Natural killer cell treated with Interleukin-12 subunit alpha and Interleukin-12 subunit beta and Interleukin-15 and Interleukin-18, amount 100 ng/mL, for 72 hours (primary cell): Measurements from ENCODE around the gene CYP8B1. TPM values are rescaled to one million over a fixed set of nuclear protein-coding genes. Genes with fewer than 3 reads are reported as not detected.

ENCODE experiments used
- ATAC-seq, 2 donors: fragments of 150-1000 bp; cut with Tn5 transposase in 1 of 2; sonication (Bioruptor Pico), chemical (Tn5 transposase) in 1 of 2; 2 replicates each; pipeline ENCODE4 v1.10.0; 2021
- DNase-seq: peaks from one replicate; pipeline ENCODE4 v3.0.0; 2022; ENCODE audit warnings: low spot score
- H3K27ac Mint-ChIP-seq, 2 donors: 1 replicate in 1 of 2; 2 replicates in 1 of 2; pipeline ENCODE4 v1.8.0; 2022; ENCODE audit warnings: mixed read lengths in 2 of 2, mild to moderate bottlenecking in 1 of 2, moderate library complexity in 1 of 2
- H3K27me3 Mint-ChIP-seq, 2 donors: 1 replicate in 1 of 2; 2 replicates in 1 of 2; pipeline ENCODE4 v1.8.0; 2022; ENCODE audit warnings: mixed read lengths in 2 of 2
- H3K36me3 Mint-ChIP-seq: one replicate; pipeline ENCODE4 v1.8.0; 2022; ENCODE audit warnings: mixed read lengths
- H3K4me1 Mint-ChIP-seq, 2 donors: 1 replicate in 1 of 2; 2 replicates in 1 of 2; pipeline ENCODE4 v1.8.0; 2022; ENCODE audit warnings: low read depth in 2 of 2, mixed read lengths in 2 of 2, mild to moderate bottlenecking in 1 of 2
- H3K4me3 Mint-ChIP-seq: one replicate; pipeline ENCODE4 v1.8.0; 2022; ENCODE audit warnings: mixed read lengths
- H3K9me3 Mint-ChIP-seq: 2 replicates; pipeline ENCODE4 v1.8.0; 2022; ENCODE audit warnings: mixed read lengths
- total RNA-seq, 2 donors: library from RNA; stranded (reverse); gene quantifications; one replicate each; pipeline ENCODE4 v1.2.3, GENCODE V29; 2022

CYP8B1 gene
- total RNA-seq, 2 donors from 2014 or later: 0.14 TPM; not detected in 1

DNA sequence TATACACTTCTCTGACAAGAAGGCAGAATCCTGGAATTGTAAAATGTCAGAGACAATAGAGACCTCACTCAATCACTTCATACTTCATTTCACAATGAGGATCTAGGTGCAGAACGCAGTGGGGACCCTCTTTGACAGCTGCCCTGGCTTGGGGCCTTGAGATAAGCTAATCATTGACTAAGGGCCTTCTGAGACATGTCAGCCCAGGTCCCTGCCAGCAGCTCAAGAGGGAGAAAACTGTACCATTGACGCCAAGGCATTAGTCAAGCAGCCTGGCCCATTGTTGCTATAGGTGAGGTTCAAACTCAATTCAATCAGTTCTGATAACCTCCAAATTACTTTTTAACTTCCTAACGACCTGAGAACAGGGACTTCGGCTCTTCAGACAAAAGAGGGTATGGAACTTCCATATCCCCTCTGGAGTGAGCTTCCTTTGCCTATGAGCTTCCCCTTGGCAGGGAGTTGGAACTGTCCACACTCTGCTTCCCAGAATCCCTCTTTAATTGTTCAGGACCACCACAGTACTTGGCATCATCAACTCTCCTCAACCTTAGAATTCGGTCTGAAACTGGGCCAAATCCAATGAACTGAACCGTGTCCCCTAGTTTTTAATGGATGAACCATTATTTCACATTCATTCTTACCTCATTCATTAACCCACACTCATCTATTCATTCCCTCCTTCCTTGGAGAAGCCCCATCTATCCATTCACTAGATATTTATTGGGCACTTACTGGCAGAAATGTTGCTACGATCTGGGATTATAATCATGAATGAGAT, 1.5 kb upstream of the CYP8B1 start:
- H3K27me3 Mint-ChIP-seq: no peaks in the 10 kb centered on the region

GRCh38 chr3:42876401-42876800, 722 bp upstream of the CYP8B1 start:
- no peaks in the 10 kb centered on the region for H3K9me3 Mint-ChIP-seq
- peaks cover 5 to 7% of the 10 kb centered on the region in 2 donors for H3K4me1 Mint-ChIP-seq
- no peak overlapping the region for H3K27ac Mint-ChIP-seq
- no peaks in the 10 kb centered on the region for H3K36me3 Mint-ChIP-seq
- no peak for DNase-seq
- no peaks in the 10 kb centered on the region for H3K27me3 Mint-ChIP-seq
- ATAC-seq: no peak
- no peak overlapping the region for H3K4me3 Mint-ChIP-seq

More for the DNA sequence above, 1.5 kb upstream of the CYP8B1 start:
- ATAC-seq: no peak
- DNase-seq: no peak
- peaks cover 9 to 12% of the 10 kb centered on the region in 2 donors for H3K4me1 Mint-ChIP-seq
- no peaks in the 10 kb centered on the region for H3K36me3 Mint-ChIP-seq
- no peaks in the 10 kb centered on the region for H3K9me3 Mint-ChIP-seq
- no peak overlapping the region for H3K27ac Mint-ChIP-seq
- H3K4me3 Mint-ChIP-seq: no peak overlapping the region

DNA sequence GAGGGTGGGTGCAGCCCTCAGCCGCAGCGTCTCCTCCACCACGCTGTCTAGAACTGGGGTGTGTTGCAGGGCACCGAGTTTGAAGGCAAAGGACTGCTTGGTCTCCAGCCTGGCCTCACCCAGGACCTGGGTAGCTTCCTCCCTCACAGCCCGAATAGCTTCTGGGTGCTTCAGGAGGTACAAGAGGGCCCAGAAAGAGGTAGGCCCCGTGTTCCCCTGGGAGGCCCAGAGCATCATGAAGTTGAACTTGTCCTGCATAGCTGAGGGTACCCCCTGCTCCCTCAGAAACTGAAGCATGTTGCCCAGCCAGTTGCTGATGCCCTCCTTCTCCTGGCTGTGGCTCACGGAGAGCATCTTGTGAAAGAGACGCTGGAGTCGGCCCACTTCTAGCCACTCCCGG, 930 bp downstream of the CYP8B1 start:
- no peaks in the 10 kb centered on the region for H3K27me3 Mint-ChIP-seq
- no peak overlapping the region for H3K4me3 Mint-ChIP-seq
- no peak for DNase-seq
- ATAC-seq: peak in 1 of 2 donors; percentile 46
- H3K27ac Mint-ChIP-seq: no peak overlapping the region
- no peaks in the 10 kb centered on the region for H3K9me3 Mint-ChIP-seq
- no peaks in the 10 kb centered on the region for H3K36me3 Mint-ChIP-seq
- no peaks in the 10 kb centered on the region for H3K4me1 Mint-ChIP-seq

DNA sequence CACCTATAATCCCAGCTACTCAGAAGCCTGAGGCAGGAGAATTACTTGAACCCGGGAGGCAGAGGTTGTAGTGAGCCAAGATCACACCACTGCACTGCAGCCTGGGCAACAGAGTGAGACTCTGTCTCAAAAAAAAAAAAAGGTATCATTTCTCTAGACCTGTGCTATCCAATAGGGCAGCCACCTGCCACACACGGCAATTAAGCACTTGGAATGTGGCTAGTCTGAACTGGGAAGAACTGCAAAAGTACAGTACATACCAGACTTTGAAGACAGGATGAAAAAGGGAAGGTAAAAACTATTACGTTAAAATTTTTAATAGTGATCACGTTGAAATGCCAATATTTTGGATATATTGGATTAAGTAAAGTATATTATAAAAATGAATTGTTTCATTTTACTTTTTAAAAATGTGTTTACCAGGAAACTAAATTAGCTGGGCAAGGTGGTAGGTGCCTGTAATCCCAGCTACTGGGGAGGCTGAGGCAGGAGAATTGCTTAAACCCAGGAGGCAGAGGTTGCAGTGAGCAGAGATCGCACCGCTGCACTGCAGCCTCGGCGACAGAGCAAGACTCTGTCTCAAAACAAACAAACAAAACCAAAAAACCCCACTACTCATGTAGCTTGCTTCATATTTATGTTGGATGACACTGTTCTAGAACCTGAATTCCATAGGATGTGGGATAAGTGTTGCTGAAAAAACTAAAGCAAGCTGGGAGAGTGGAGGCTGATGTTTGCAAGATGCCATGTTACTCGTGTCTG, 2.3 kb downstream of the CYP8B1 start:
- Mint-ChIP-seq H3K4me3 (no peak overlapping the region), H3K27ac (no peak overlapping the region), H3K27me3 (no peaks in the 10 kb centered on the region), H3K9me3 (no peaks in the 10 kb centered on the region), H3K36me3 (no peaks in the 10 kb centered on the region), H3K4me1 (no peaks in the 10 kb centered on the region)
- DNase-seq: no peak
- ATAC-seq: no peak

DNA sequence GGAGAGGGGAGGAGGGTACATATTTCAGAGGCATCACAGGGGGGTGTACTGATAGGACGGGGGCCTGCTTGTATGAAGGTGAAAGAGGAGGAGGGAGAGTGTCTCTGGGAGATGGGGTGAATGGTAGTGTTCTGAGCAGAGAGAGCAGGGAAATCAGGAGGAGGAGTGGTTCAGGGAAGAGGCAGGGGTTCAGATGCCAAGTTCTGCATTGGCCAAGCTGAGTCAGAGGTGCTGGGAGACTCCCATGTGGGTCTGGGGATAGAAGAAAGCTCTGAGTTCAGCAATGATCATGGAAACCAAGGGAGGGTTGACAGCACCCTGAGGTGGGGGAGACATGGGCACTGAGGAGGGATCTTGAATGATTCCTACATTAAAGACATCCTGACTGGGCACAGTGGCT, 3.0 kb downstream of the CYP8B1 start:
- H3K27me3 Mint-ChIP-seq: no peaks in the 10 kb centered on the region
- H3K9me3 Mint-ChIP-seq: no peaks in the 10 kb centered on the region
- H3K4me3 Mint-ChIP-seq: no peak overlapping the region
- no peaks in the 10 kb centered on the region for H3K36me3 Mint-ChIP-seq
- H3K4me1 Mint-ChIP-seq: no peaks in the 10 kb centered on the region
- ATAC-seq (no peak), DNase-seq (no peak)
- no peak overlapping the region for H3K27ac Mint-ChIP-seq

DNA sequence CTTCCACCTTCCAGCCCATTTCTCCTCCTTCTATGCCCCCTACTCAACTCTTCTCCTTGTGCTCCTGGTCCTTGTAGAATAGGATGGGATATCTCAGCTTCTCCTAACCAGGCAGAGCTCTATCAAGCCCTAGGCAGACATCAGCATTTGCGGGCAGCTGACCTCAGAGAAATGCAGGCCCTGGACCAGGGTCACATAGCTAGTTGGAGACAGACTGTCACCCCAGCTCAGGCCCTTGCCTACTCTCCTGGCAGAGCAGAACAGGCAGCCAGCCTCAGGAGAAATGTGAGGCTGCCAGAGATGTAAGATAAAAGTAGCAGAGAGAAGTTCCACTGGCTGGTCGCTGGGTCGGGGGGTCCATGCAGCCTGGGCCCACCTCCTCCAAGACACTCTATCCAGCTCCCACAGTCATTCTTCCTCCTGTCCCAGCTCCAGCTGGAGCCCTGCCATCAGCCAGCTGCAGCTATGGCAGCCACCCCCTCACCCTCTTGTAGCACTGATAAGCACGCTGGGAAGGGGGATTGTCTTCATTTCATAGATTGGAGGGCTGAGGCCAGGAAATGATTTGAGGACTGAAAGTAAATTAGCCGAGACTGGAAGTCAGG, 4.0 kb downstream of the CYP8B1 start:
- H3K27me3 Mint-ChIP-seq: no peaks in the 10 kb centered on the region
- H3K27ac Mint-ChIP-seq: no peak overlapping the region
- H3K4me3 Mint-ChIP-seq: no peak overlapping the region
- no peaks in the 10 kb centered on the region for H3K36me3 Mint-ChIP-seq
- DNase-seq: no peak
- no peaks in the 10 kb centered on the region for H3K9me3 Mint-ChIP-seq
- no peaks in the 10 kb centered on the region for H3K4me1 Mint-ChIP-seq
- ATAC-seq: no peak

DNA sequence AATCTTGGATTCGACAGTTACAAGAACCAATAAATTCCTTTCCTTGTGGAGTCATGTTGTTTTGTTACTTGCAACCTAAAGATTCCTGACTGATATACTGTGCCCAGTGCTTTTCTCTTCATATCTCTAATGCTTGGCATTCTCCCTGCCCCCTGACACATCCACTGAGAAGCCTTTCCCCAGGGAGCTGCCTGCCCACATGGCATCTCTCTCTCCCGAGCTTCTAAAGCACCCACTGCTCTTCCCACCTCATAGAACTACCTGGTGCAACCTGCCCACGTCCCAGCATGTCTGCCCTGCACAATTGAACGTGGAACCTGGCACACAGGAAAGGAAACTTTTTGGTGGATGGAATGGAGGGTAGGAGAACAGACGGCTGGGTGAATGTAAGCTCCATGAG, 6.8 kb downstream of the CYP8B1 start:
- Mint-ChIP-seq H3K4me1 (no peaks in the 10 kb centered on the region), H3K4me3 (no peak overlapping the region), H3K9me3 (no peaks in the 10 kb centered on the region), H3K27ac (no peak overlapping the region), H3K27me3 (no peaks in the 10 kb centered on the region), H3K36me3 (no peaks in the 10 kb centered on the region)
- no peak for ATAC-seq
- no peak for DNase-seq

GRCh38 chr3:42867138-42867537, 8.5 kb downstream of the CYP8B1 start:
- Mint-ChIP-seq H3K9me3 (no peaks in the 10 kb centered on the region), H3K36me3 (no peaks in the 10 kb centered on the region), H3K27me3 (peaks cover under 1 to 3% of the 10 kb centered on the region in 2 donors), H3K4me3 (no peak overlapping the region), H3K27ac (no peak overlapping the region), H3K4me1 (no peaks in the 10 kb centered on the region)
- no peak for ATAC-seq
- no peak for DNase-seq

DNA sequence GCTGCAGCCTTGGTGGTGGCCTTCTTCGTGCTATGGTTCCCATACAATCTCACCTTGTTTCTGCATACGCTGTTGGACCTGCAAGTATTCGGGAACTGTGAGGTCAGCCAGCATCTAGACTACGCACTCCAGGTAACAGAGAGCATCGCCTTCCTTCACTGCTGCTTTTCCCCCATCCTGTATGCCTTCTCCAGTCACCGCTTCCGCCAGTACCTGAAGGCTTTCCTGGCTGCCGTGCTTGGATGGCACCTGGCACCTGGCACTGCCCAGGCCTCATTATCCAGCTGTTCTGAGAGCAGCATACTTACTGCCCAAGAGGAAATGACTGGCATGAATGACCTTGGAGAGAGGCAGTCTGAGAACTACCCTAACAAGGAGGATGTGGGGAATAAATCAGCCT, 10.4 kb downstream of the CYP8B1 start:
- Mint-ChIP-seq H3K4me3 (no peak overlapping the region), H3K27ac (no peak overlapping the region), H3K36me3 (peaks cover 5% of the 10 kb centered on the region), H3K9me3 (no peaks in the 10 kb centered on the region), H3K4me1 (no peaks in the 10 kb centered on the region), H3K27me3 (peaks cover 6 to 19% of the 10 kb centered on the region in 2 donors)
- DNase-seq (no peak), ATAC-seq (no peak)

- peaks cover 9 to 26% of the 10 kb centered on the region in 2 donors for H3K27me3 Mint-ChIP-seq
- no peaks in the 10 kb centered on the region for H3K9me3 Mint-ChIP-seq
- no peak overlapping the region for H3K4me3 Mint-ChIP-seq
- no peak overlapping the region for H3K27ac Mint-ChIP-seq
- DNase-seq (no peak), ATAC-seq (no peak)
- peaks cover 5% of the 10 kb centered on the region for H3K36me3 Mint-ChIP-seq
- no peaks in the 10 kb centered on the region for H3K4me1 Mint-ChIP-seq
These were observed 11.2 kb downstream of the CYP8B1 start for GRCh38 chr3:42864321-42864950.

- Mint-ChIP-seq H3K9me3 (no peaks in the 10 kb centered on the region), H3K27ac (no peak overlapping the region), H3K4me1 (no peaks in the 10 kb centered on the region), H3K4me3 (no peak overlapping the region), H3K27me3 (peaks cover 7 to 32% of the 10 kb centered on the region in 2 donors), H3K36me3 (peaks cover 12% of the 10 kb centered on the region)
- ATAC-seq (no peak), DNase-seq (no peak)
These were observed 19.1 kb downstream of the CYP8B1 start for GRCh38 chr3:42856544-42856943.

DNA sequence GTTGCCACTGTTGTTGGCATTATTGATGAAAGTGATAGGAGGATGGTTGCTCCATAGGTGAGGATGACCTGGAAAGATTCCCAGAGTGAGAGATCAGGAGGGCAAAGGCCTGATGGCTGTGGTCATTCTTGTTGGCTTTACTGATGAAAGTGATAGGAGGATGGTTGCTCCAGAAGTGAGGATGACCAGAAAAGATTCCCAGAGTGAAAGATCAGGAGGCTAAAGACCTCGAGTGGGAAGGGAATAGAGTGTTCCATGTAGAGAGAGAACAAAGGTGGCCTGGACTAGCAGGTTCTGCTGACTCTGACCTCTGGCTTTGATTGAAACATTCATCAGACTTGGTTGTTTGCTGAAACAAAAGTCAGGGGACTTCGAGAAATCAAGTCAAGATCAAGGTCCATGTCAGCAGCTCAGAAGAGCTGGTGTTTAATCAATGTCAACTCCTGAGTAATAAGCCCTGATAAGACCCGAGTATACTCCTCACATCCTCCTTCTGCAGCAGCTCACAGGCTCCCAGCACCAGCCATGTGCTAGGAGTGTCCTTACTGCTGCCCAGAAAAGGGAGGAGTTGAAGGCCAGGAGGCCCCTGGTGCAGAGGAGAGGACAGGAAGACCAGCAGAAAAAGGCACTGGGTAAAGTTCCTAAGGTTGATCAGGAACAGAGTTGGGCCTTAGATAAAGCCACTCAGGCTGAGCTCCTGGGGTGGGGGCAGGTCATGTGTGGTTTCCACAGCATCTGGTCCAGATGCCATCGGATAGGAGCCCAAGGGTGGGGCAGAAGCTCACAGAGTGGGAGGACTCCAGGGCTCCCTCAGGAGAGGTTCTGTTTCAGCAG, 19.9 kb downstream of the CYP8B1 start:
- no peak for DNase-seq
- H3K27me3 Mint-ChIP-seq: peaks cover 7 to 27% of the 10 kb centered on the region in 2 donors
- H3K9me3 Mint-ChIP-seq: no peaks in the 10 kb centered on the region
- no peak overlapping the region for H3K27ac Mint-ChIP-seq
- H3K4me3 Mint-ChIP-seq: no peak overlapping the region
- H3K4me1 Mint-ChIP-seq: no peaks in the 10 kb centered on the region
- no peak for ATAC-seq
- peaks cover 11% of the 10 kb centered on the region for H3K36me3 Mint-ChIP-seq

DNA sequence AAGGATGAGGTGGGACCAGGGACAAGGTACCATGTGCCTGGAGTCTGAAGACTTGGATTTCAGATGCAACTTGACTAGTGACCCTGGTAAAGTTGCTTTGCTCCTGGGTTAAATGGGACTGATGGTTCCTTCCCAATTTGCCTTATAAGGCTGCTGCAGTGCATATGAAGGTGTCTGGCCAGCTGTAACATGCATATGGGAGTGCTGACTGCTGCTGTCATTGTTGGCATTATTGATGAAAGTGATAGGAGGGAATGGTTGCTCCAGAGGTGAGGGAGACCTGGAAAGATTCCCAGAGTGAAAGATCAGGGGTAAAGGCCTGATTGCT, 20.5 kb downstream of the CYP8B1 start:
- no peak for ATAC-seq
- no peak for DNase-seq
- Mint-ChIP-seq H3K9me3 (no peaks in the 10 kb centered on the region), H3K36me3 (peaks cover 6% of the 10 kb centered on the region), H3K4me1 (peaks cover 0 to 3% of the 10 kb centered on the region in 2 donors), H3K27ac (no peak overlapping the region), H3K27me3 (peaks cover 3 to 21% of the 10 kb centered on the region in 2 donors), H3K4me3 (no peak overlapping the region)
